Upper lobe of left lung (tissue), 4 donors: Measurements from ENCODE around the gene HIBCH.

Experiments used
- CTCF ChIP-seq, 6 experiments: fragments of 450-650 bp in 4 of 6; fragments of 200-600 bp in 2 of 6; sonication (generic) in 2 of 6; IDR thresholded peaks; one replicate each; pipeline ENCODE4 v1.5.1; 2016 to 2019; ENCODE audit warnings: antibody characterized with exemption in 6 of 6
- EP300 ChIP-seq, 4 donors: sonication (generic); formaldehyde crosslinking; IDR thresholded peaks; one replicate each; pipeline ENCODE4 v1.5.1; 2017; ENCODE audit warnings: antibody characterized with exemption in 4 of 4, control low read depth in 2 of 4
- POLR2A ChIP-seq, 4 donors: fragments of 450-650 bp; IDR thresholded peaks; one replicate each; pipeline ENCODE4 v1.5.1; 2016 to 2017; ENCODE audit warnings: antibody characterized with exemption in 4 of 4, mild to moderate bottlenecking in 2 of 4
- POLR2AphosphoS5 ChIP-seq, 2 donors: sonication (generic); formaldehyde crosslinking; IDR thresholded peaks; one replicate each; pipeline ENCODE4 v1.5.1; 2017; ENCODE audit warnings: antibody characterized with exemption in 2 of 2

- no peak for TF ChIP-seq CTCF (IDR thresholded peaks at IDR 0.05)
- no peak for TF ChIP-seq POLR2A (IDR thresholded peaks at IDR 0.05)
- no peak for TF ChIP-seq POLR2AphosphoS5 (IDR thresholded peaks at IDR 0.05)
- TF ChIP-seq EP300 (IDR thresholded peaks at IDR 0.05), result no peak
Measured at GRCh38 chr2:190170673-190171072, 149.0 kb downstream of the HIBCH start.
